Stimulated activated CD4-positive, alpha-beta T cell treated with anti-CD3 and anti-CD28 coated beads, TNF-alpha, amount 100 ng/mL, for 48 hours (primary cell): ENCODE data around the gene SCCPDH.

Experiments used
- DNase-seq, 3 donors: peaks; one replicate each; pipeline ENCODE4 v3.0.0-alpha.2; 2020; ENCODE audit warnings: low read depth in 3 of 3

Gene SCCPDH

GRCh38 chr1:246750752-246751151, 26.5 kb downstream of the SCCPDH start:
- no peak for DNase-seq

- DNase-seq = peak; percentile 18 to 38 (median 23)
Observed at GRCh38 chr1:246753670-246754535, 29.7 kb downstream of the SCCPDH start.

- DNase-seq = no peak
Observed at GRCh38 chr1:246755419-246755818, 31.2 kb downstream of the SCCPDH start.

DNA sequence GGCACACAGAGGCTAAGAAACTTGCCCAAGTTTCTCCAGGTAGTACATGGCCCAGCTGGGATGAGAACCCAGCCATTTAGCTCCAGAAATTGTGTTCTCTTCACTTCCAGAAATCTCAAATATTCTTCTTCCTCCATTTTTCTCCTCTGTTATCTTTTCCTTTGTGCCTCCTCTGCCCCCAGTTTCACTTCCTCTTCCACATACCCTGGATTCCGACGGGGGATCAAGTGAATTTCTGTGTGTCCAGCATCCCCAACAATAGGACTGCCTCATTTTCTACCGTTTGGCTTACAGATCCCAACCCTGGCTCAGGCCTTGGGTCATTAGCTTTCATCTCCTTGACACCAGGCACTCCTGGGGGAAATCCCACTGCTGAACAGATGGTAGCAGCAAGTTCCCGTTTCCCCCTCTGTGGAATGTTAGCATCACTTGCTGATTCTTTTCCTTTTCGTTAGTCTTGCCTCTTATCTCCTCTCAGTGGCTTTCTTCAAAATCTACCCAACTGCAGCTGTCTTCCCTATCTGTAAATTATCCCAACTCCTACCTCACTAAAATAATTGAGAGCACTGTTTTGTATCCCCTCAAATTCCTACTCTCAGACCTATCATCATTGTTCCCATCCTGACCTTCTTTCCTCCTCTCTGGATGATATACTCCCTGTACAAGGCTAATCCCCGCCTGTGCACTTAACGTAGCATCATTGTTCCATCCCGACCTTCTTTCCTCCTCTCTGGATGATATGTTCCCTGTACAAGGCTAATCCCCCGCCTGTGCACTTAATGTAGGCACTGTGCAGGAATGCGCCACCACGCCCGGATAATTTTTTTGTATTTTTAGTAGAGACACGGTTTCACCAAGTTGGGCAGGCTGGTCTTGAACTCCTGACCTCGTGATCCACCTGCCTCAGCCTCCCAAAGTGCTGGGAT, 36.5 kb downstream of the SCCPDH start:
- no peak for DNase-seq

GRCh38 chr1:246761396-246761795, 37.2 kb downstream of the SCCPDH start:
- DNase-seq = no peak

- no peak for DNase-seq
Observed at GRCh38 chr1:246765521-246765920, 41.3 kb downstream of the SCCPDH start.

DNA sequence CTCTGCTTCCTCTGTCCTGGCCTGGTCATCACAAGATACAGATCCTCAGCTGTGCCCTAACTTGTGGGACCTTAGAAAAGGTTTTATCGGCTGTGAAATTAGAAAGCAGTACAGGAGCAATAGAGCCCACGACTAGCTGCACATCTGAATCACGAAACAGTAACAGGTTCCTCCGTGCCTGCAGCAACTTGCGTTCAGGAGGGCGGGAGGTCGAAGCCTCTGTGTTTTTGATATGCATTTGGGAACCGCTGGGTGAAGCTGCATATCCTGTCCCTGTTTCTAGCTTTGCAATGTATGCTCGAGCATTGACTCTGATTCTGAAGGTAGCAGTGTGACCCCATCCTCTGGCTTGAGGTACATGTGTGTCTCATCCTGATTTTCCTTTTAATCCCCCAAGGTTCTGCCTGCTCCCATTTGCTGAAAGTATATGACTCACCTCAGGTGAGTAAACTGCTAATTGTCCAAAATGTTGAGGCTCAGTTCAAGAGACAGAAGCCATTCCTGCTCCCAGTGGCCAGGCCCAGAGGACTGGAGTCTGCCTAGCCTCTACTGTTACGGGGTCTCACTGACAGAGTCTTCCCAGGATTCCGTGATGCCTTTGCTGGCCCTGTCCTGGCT, 44.3 kb downstream of the SCCPDH start:
- no peak for DNase-seq

GRCh38 chr1:246769306-246769705, 45.1 kb downstream of the SCCPDH start:
- DNase-seq = no peak

- no peak for DNase-seq
Observed at GRCh38 chr1:246771366-246771765, 47.2 kb downstream of the SCCPDH start.

- no peak for DNase-seq
Observed at GRCh38 chr1:246772686-246773085, 48.5 kb downstream of the SCCPDH start.

- no peak for DNase-seq
Observed at GRCh38 chr1:246773213-246773641, 49.0 kb downstream of the SCCPDH start.

- DNase-seq = no peak
Observed at GRCh38 chr1:246775531-246776385, 51.5 kb downstream of the SCCPDH start.

GRCh38 chr1:246776923-246777322, 52.7 kb downstream of the SCCPDH start:
- DNase-seq = no peak

DNA sequence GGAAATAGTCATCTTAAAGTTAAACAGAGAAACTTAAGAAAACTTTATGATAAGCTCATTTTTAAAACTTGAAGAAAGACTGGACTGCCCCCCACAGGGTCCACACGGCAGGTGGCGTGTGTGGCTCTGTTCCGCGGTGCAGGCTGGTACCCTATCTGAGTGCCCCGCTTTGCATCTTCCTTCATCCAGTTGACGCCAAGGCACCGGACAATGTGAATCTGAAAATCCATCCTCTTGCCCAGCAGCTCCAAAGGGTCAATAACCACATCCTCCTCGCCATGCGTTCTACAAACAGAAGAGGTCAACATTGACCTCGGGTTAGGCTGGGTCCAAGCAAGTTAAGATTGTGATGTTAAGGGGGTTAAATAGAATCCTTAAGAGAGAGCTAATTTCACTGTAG, 54.5 kb downstream of the SCCPDH start:
- no peak for DNase-seq

GRCh38 chr1:246779561-246780175, 55.5 kb downstream of the SCCPDH start:
- no peak for DNase-seq

GRCh38 chr1:246780264-246780663, 56.1 kb downstream of the SCCPDH start:
- DNase-seq = no peak

DNA sequence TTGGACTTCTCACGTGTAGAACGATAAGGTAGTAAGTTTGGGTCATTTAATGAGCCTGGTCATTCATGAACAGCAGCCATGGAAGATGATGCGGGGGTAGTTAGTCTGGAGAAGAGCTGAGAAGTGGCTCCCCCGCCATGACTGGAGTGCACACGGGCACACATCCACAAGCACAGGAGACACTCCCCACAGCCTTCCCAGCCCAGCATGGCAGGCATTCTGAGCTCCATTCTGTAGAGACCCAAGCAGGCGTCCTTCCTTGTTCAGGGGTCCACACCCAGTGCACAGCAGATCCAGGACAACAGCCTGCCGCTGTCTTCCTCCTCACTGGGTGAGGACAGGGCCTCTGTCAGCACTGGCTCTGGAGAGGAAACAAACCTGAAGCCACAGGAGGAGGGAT, 57.0 kb downstream of the SCCPDH start:
- no peak for DNase-seq

GRCh38 chr1:246782120-246782900, 58.1 kb downstream of the SCCPDH start:
- no peak for DNase-seq

DNA sequence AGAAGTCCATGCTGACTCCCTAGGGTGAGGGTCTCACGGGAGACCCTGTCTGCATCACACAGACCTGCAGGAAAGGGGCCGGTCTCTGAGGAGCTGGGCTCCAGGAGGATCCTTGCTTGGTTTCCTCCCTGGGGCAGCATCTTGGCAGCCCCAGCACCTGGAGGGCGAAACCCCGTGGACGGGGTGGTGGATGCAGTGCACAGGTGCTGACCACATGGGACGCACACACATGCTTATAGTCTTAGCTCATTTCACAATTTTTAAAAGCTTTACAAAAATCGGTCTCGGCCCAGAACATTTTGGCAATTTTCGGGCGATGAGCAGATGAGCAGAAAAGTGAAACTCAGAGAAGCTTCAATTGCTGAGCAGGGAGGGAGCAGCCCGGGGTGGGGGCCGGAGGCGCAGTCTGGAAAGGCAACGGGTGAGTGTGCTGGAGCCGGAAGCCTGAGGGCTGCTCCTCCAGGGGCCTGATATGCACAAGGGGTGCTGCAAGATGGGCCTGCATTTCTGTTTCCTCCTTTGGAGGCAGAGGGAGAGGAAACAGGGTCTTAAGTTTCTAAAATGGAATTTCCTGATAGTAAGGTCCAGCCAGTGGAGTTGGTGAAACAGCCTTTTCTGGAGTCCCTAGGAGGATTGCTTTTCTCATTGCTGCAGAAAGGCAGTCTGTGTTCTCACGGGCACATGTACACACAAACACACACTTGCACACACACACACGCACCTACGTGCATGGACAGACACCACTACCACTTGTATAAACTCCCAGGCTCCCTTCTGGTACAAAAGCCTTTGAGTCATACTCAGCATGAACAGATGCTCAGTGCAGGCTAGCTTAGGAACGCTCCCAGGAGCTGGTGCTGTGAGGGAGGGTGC, 60.6 kb downstream of the SCCPDH start:
- no peak for DNase-seq
